ENCODE measurements around the gene ARAP2.

ARAP2 gene

DNA sequence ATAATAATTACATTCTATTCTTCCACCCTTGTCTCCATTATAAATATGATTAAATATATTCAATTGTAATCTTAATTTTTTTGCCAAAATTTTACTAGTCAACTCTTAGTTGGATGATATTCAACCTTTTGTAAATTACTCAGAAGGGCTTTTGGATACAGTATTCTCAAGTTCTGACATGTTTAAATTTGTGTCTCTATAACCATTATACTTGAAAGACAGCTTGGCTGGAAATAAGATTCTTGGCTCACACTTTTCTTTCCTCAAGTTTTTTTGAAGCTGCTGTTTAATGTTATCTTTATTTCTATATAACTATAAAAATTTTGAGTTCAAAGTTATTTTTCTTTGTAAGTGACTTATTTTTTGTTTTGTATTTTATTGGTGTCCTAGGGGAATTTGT, 214.4 kb downstream of the ARAP2 start:
- Histone ChIP-seq H3K36me3 (replicated peaks) (no peaks in the 10 kb centered on the region), H3K4me3 (ENCODE audit: low read depth, low read length) (no peak overlapping the region), H3K27me3 (replicated peaks) (no peaks in the 10 kb centered on the region), H3K27ac (no peak overlapping the region)
- no peak for TF ChIP-seq CTCF (IDR thresholded peaks at IDR 0.05; ENCODE audit: low read depth, low read length, missing control alignments)
- in situ Hi-C loops (cut with HindIII; ENCODE audit: low pct_ligation_motif_present, low sequenced_read_pairs), result no loop called here
- no peak for DNase-seq

DNA sequence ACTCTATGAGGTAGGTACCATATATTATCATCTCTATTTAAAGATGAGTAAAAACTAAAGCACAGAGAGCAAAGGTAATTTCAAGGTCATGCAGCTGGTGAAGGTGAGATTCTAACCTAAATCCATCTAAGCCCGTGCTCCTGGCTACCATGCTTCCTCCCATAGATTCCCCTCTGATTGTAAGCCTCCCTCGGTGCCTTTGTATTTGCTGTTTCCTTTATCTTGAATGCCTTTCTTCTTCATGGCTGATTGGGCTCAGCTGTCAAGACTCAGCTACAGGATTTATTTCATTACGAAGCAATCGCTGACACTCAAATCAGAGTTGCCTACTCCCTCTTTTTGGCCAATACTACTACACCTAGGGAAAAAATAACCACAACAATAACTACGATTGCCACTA, 217.1 kb downstream of the ARAP2 start:
- in situ Hi-C loops (cut with HindIII; ENCODE audit: low pct_ligation_motif_present, low sequenced_read_pairs), result no loop called here
- Histone ChIP-seq H3K27ac (no peak overlapping the region), H3K27me3 (replicated peaks) (no peaks in the 10 kb centered on the region), H3K36me3 (replicated peaks) (no peaks in the 10 kb centered on the region), H3K4me3 (ENCODE audit: low read depth, low read length) (no peak overlapping the region)
- DNase-seq, result no peak
- TF ChIP-seq CTCF (IDR thresholded peaks at IDR 0.05; ENCODE audit: low read depth, low read length, missing control alignments), result no peak

DNA sequence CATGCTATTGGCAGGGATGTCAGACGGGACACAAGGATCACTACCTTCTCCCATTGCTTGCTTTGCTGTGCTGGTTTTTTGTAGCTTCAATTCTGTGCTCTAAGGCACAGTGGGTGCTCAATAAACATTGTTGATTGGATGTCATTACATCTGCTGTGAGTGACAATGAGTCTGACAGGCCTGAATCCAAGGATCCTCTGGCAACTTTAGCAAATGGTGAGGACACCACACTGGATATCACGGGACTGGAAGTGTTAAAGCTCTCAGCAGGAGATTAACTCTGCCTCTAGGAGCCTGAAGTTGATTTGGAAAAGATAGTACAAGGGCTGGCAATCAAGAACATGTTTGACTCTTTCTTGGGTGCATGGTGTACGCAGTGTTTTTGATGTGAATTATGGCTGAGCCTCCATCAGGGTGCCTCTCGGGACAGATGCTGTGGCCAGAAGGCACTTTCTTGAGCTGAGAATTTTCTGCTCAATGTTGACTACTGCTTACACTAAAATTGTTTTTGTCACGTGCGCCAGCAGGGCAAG, 217.9 kb downstream of the ARAP2 start:
- in situ Hi-C loops (cut with HindIII; ENCODE audit: low pct_ligation_motif_present, low sequenced_read_pairs), result no loop called here
- TF ChIP-seq CTCF (IDR thresholded peaks at IDR 0.05; ENCODE audit: low read depth, low read length, missing control alignments), result no peak

GRCh38 chr4:36024901-36025660, 219.2 kb downstream of the ARAP2 start:
- no peak for DNase-seq
- H3K27ac ChIP-seq, result no peak overlapping the region
- no peak overlapping the region for H3K4me3 ChIP-seq (ENCODE audit: low read depth, low read length)
- no peak for TF ChIP-seq CTCF (IDR thresholded peaks at IDR 0.05; ENCODE audit: low read depth, low read length, missing control alignments)
- H3K36me3 ChIP-seq (replicated peaks), result no peaks in the 10 kb centered on the region
- in situ Hi-C loops (cut with HindIII; ENCODE audit: low pct_ligation_motif_present, low sequenced_read_pairs), result no loop called here
- no peaks in the 10 kb centered on the region for H3K27me3 ChIP-seq (replicated peaks)

More for the DNA sequence above, 217.9 kb downstream of the ARAP2 start:
- Histone ChIP-seq H3K27me3 (replicated peaks) (no peaks in the 10 kb centered on the region), H3K4me3 (ENCODE audit: low read depth, low read length) (no peak overlapping the region), H3K36me3 (replicated peaks) (no peaks in the 10 kb centered on the region), H3K27ac (no peak overlapping the region)
- no peak for DNase-seq

DNA sequence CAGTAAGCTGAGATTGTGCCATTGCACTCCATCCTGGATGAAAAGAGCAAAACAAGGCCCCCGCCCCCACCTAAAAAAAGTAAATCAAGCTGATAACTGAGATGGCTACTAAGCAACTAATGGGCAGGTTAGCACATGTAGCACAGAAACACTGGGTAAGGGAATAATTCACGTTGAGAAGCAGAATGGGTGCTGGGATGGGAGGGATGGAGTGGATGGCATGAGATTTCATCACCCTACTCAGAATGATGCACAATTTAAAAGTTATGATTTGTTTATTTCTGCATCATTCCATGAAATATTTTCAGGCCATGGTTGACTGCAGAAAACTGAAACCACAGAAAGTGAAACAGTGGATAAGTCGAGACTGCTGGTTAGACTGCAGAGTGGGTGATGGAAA, 224.0 kb downstream of the ARAP2 start:
- TF ChIP-seq CTCF (IDR thresholded peaks at IDR 0.05; ENCODE audit: low read depth, low read length, missing control alignments), result no peak
- DNase-seq, result no peak
- Histone ChIP-seq H3K4me3 (ENCODE audit: low read depth, low read length) (no peak overlapping the region), H3K27me3 (replicated peaks) (no peaks in the 10 kb centered on the region), H3K36me3 (replicated peaks) (no peaks in the 10 kb centered on the region), H3K27ac (no peak overlapping the region)
- in situ Hi-C loops (cut with HindIII; ENCODE audit: low pct_ligation_motif_present, low sequenced_read_pairs), result no loop called here

Data from brain microvascular endothelial cell (primary cell).